H9 (cell line): ENCODE results near the gene FAM20A. TPM values are rescaled to one million over a fixed set of nuclear protein-coding genes. Genes with fewer than 3 reads are reported as not detected.

ENCODE experiments used
- DNase-seq: peaks from one replicate; pipeline ENCODE4 v3.0.0-alpha.2; 2017
- H2AFZ ChIP-seq: one replicate; pipeline ENCODE4 v1.6.1; 2013; ENCODE audit warnings: mild to moderate bottlenecking, low read length, control low read depth, moderate library complexity
- H2AK5ac ChIP-seq: 2 replicates; pipeline ENCODE4 v1.6.1; 2013; ENCODE audit warnings: low read length, control low read depth, mixed read lengths; ENCODE audit not compliant: insufficient read length
- H2BK120ac ChIP-seq: one replicate; pipeline ENCODE4 v1.6.1; 2013; ENCODE audit warnings: low read depth, mild to moderate bottlenecking, low read length, control low read depth, inconsistent platforms; ENCODE audit not compliant: poor library complexity, severe bottlenecking
- H2BK12ac ChIP-seq: 2 replicates; pipeline ENCODE4 v1.6.1; 2013; ENCODE audit warnings: low read length, control low read depth, mixed read lengths, low read depth; ENCODE audit not compliant: insufficient read length
- H2BK15ac ChIP-seq: 2 replicates; pipeline ENCODE4 v1.6.1; 2013; ENCODE audit warnings: low read depth, low read length, control low read depth
- H2BK20ac ChIP-seq: one replicate; pipeline ENCODE4 v1.6.1; 2013; ENCODE audit warnings: low read depth, mild to moderate bottlenecking, low read length, control low read depth, inconsistent platforms; ENCODE audit not compliant: poor library complexity, severe bottlenecking
- H2BK5ac ChIP-seq: 2 replicates; pipeline ENCODE4 v1.6.1; 2013; ENCODE audit warnings: low read length, control low read depth, mixed read lengths; ENCODE audit not compliant: insufficient read length
- H3K14ac ChIP-seq: 2 replicates; pipeline ENCODE4 v1.6.1; 2013; ENCODE audit warnings: low read length, control low read depth; ENCODE audit not compliant: insufficient read depth
- H3K18ac ChIP-seq: 2 replicates; pipeline ENCODE4 v1.6.1; 2013; ENCODE audit warnings: low read depth, mild to moderate bottlenecking, mixed read lengths, low read length, control low read depth; ENCODE audit not compliant: insufficient read length
- H3K23ac ChIP-seq: 2 replicates; pipeline ENCODE4 v1.6.1; 2013; ENCODE audit warnings: low read length, control low read depth, mixed read lengths, low read depth; ENCODE audit not compliant: insufficient read length
- H3K23me2 ChIP-seq: 2 replicates; pipeline ENCODE4 v1.6.1; 2013; ENCODE audit warnings: low read depth, mild to moderate bottlenecking, mixed read lengths, low read length, control low read depth; ENCODE audit not compliant: insufficient read length, poor library complexity, severe bottlenecking
- H3K27ac ChIP-seq: 2 replicates; pipeline ENCODE4 v1.5.1; 2013; ENCODE audit warnings: low read length, control low read depth, mixed read lengths, low read depth; ENCODE audit not compliant: insufficient read length
- H3K27me3 ChIP-seq: 2 replicates; pipeline ENCODE4 v1.6.1; 2013; ENCODE audit warnings: low read length, control low read depth, inconsistent platforms; ENCODE audit not compliant: insufficient read depth
- H3K4ac ChIP-seq: 2 replicates; pipeline ENCODE4 v1.6.1; 2013; ENCODE audit warnings: low read depth, mild to moderate bottlenecking, control low read depth, inconsistent platforms, low read length, moderate library complexity
- H3K4me1 ChIP-seq: 2 replicates; pipeline ENCODE4 v1.6.1; 2013; ENCODE audit warnings: low read length, control low read depth, inconsistent platforms; ENCODE audit not compliant: insufficient read depth
- H3K4me2 ChIP-seq: 2 replicates; pipeline ENCODE4 v1.6.1; 2013; ENCODE audit warnings: low read length, control low read depth, mixed read lengths; ENCODE audit not compliant: insufficient read length, insufficient read depth
- H3K56ac ChIP-seq: 2 replicates; pipeline ENCODE4 v1.6.1; 2013; ENCODE audit warnings: low read depth, mild to moderate bottlenecking, mixed read lengths, low read length, control low read depth; ENCODE audit not compliant: insufficient read length
- H3K79me1 ChIP-seq: 2 replicates; pipeline ENCODE4 v1.6.1; 2013; ENCODE audit warnings: low read depth, mild to moderate bottlenecking, moderate library complexity, low read length, control low read depth, inconsistent platforms; ENCODE audit not compliant: insufficient read depth, poor library complexity, severe bottlenecking
- H3K79me2 ChIP-seq: 2 replicates; pipeline ENCODE4 v1.6.1; 2013; ENCODE audit warnings: low read length, control low read depth, inconsistent platforms; ENCODE audit not compliant: insufficient read depth
- H3K9ac ChIP-seq: 2 replicates; pipeline ENCODE4 v1.6.1; 2013; ENCODE audit warnings: low read length, control low read depth, mixed read lengths; ENCODE audit not compliant: insufficient read length; ENCODE audit errors: extremely low read depth
- H3K9me3 ChIP-seq: one replicate; pipeline ENCODE4 v1.6.1; 2013; ENCODE audit warnings: low read depth, low read length, inconsistent platforms; ENCODE audit not compliant: control insufficient read depth
- H3T11ph ChIP-seq: one replicate; pipeline ENCODE4 v1.6.1; 2013; ENCODE audit warnings: mild to moderate bottlenecking, low read length, control low read depth, inconsistent platforms
- H4K20me1 ChIP-seq: one replicate; pipeline ENCODE4 v1.6.1; 2013; ENCODE audit not compliant: control insufficient read depth, insufficient read length, insufficient read depth
- H4K5ac ChIP-seq: 2 replicates; pipeline ENCODE4 v1.6.1; 2013; ENCODE audit warnings: low read depth, mild to moderate bottlenecking, mixed read lengths, low read length, control low read depth; ENCODE audit not compliant: insufficient read length
- H4K8ac ChIP-seq: replicated peaks from 2 replicates; pipeline ENCODE4 v1.6.1; 2013; ENCODE audit warnings: low read length, control low read depth, mixed read lengths, low read depth; ENCODE audit not compliant: insufficient read length
- H4K91ac ChIP-seq: 2 replicates; pipeline ENCODE4 v1.6.1; 2013; ENCODE audit warnings: low read depth, mild to moderate bottlenecking, moderate library complexity, mixed read lengths, low read length, control low read depth; ENCODE audit not compliant: insufficient read length
- H3K27ac Mint-ChIP-seq, 3 experiments: 2 replicates in 2 of 3; 3 replicates in 1 of 3; pipeline ENCODE4 v1.8.0; 2020 to 2021; ENCODE audit warnings: mixed read lengths in 3 of 3, mild to moderate bottlenecking in 1 of 3, moderate library complexity in 1 of 3
- H3K27me3 Mint-ChIP-seq: 2 replicates; pipeline ENCODE4 v1.8.0; 2021; ENCODE audit warnings: low read depth, mild to moderate bottlenecking, moderate library complexity, mixed read lengths
- H3K36me3 Mint-ChIP-seq, 3 experiments: 2 replicates in 2 of 3; 3 replicates in 1 of 3; pipeline ENCODE4 v1.8.0; 2020 to 2021; ENCODE audit warnings: low read depth in 3 of 3, mixed read lengths in 3 of 3; ENCODE audit not compliant: insufficient read depth in 1 of 3
- H3K4me1 Mint-ChIP-seq, 2 experiments: 2 replicates each; pipeline ENCODE4 v1.8.0; 2020; ENCODE audit warnings: mixed read lengths in 2 of 2
- H3K4me3 Mint-ChIP-seq, 2 experiments: 2 replicates in 1 of 2; 3 replicates in 1 of 2; pipeline ENCODE4 v1.8.0; 2020 to 2021; ENCODE audit warnings: mild to moderate bottlenecking in 2 of 2, mixed read lengths in 2 of 2, moderate library complexity in 1 of 2
- H3K9me3 Mint-ChIP-seq, 2 experiments: 2 replicates in 1 of 2; 3 replicates in 1 of 2; pipeline ENCODE4 v1.8.0; 2020; ENCODE audit warnings: mild to moderate bottlenecking in 2 of 2, mixed read lengths in 2 of 2, moderate library complexity in 1 of 2
- CTCF ChIP-seq: fragments of 200-600 bp; sonication (generic); conservative IDR thresholded peaks from 3 replicates; pipeline ENCODE4 v1.8.0; 2021; ENCODE audit warnings: antibody characterized with exemption, mild to moderate bottlenecking
- WGBS: extraction: QIAGEN DNeasy Blood & Tissue Kit; methylation state at CpG from one replicate; pipeline ENCODE4 v1.1.7; 2013; ENCODE audit warnings: missing lambda C conversion rate, low lambda C conversion rate, mixed read lengths; ENCODE audit not compliant: insufficient read length; ENCODE audit errors: extremely low coverage; 5-methylcytosine and 5-hydroxymethylcytosine counted together
- total RNA-seq: library from RNA; stranded (reverse); gene quantifications from 2 replicates; pipeline ENCODE4 v1.2.1, GENCODE V29; 2021

Gene FAM20A
- total RNA-seq, 1 experiment from 2014 or later = 34.4 TPM

- no peak overlapping the region for H2BK15ac ChIP-seq
- H3K9me3 ChIP-seq = no peaks in the 10 kb centered on the region
- no CpG with 5 or more reads among the region's 4 CpGs for WGBS
- peaks cover 0 to 6% of the 10 kb centered on the region in 2 experiments; a peak in 1 of 4 replicates for H3K4me1 Mint-ChIP-seq
- H2BK120ac ChIP-seq = no peak overlapping the region
- no peak overlapping the region for H3K4me3 Mint-ChIP-seq
- H3T11ph ChIP-seq = no peak overlapping the region
- H3K4ac ChIP-seq = no peak overlapping the region
- no peak overlapping the region for H2AK5ac ChIP-seq
- H3K9ac ChIP-seq = no peak overlapping the region
- H3K4me1 ChIP-seq = no peaks in the 10 kb centered on the region
- H3K23ac ChIP-seq = no peak overlapping the region
- no peak overlapping the region for H2BK12ac ChIP-seq
- no peak overlapping the region for H3K27ac ChIP-seq
- no peak overlapping the region for H2AFZ ChIP-seq
- no peaks in the 10 kb centered on the region; the same call in none of the 2 replicates for H3K79me2 ChIP-seq
- no peak for DNase-seq
- no peak overlapping the region for H3K27ac Mint-ChIP-seq
- H3K23me2 ChIP-seq = no peaks in the 10 kb centered on the region
- H3K9me3 Mint-ChIP-seq = peaks cover 3 to 4% of the 10 kb centered on the region in 2 experiments; a peak in 3 of 5 replicates
- no peak overlapping the region for H3K14ac ChIP-seq
- no peak overlapping the region for H3K18ac ChIP-seq
- no peak overlapping the region for H4K5ac ChIP-seq
- H2BK5ac ChIP-seq = no peak overlapping the region
- H3K36me3 Mint-ChIP-seq = peaks cover 9 to 43% (median 25%) of the 10 kb centered on the region in 3 experiments; a peak in 6 of 7 replicates
- no peak overlapping the region for H2BK20ac ChIP-seq
- H3K4me2 ChIP-seq = no peak overlapping the region
- H3K56ac ChIP-seq = no peak overlapping the region
- no peaks in the 10 kb centered on the region for H3K79me1 ChIP-seq
- H4K8ac ChIP-seq = no peak overlapping the region
- no peaks in the 10 kb centered on the region for H3K27me3 Mint-ChIP-seq
- H3K27me3 ChIP-seq = no peaks in the 10 kb centered on the region
- no peaks in the 10 kb centered on the region for H4K20me1 ChIP-seq
- no peak overlapping the region for H4K91ac ChIP-seq
- TF ChIP-seq CTCF = no peak
Observed at GRCh38 chr17:68556551-68556950, 44.6 kb downstream of the FAM20A start.
